Keratinocyte (primary cell): ENCODE measurements around the gene ERBB4.

Experiments
- EZH2 ChIP-seq: IDR thresholded peaks from one replicate; pipeline ENCODE4 v1.6.1; 2012; ENCODE audit warnings: inconsistent platforms, mild to moderate bottlenecking, low read length, moderate library complexity
- TF ChIP-seq, protein P1 (sequence below), 3 experiments: IDR thresholded peaks in 1 of 3; conservative IDR thresholded peaks in 1 of 3; optimal IDR thresholded peaks in 1 of 3; 2 replicates in 2 of 3; 3 replicates in 1 of 3; pipeline versions ENCODE3 to v1.5.1; 2011; ENCODE audit warnings: low read length in 3 of 3, mild to moderate bottlenecking in 3 of 3, moderate library complexity in 2 of 3, control low read depth in 1 of 3, inconsistent platforms in 1 of 3; ENCODE audit not compliant: insufficient read depth in 2 of 3; ENCODE audit errors: extremely low read depth in 1 of 3

DNA sequence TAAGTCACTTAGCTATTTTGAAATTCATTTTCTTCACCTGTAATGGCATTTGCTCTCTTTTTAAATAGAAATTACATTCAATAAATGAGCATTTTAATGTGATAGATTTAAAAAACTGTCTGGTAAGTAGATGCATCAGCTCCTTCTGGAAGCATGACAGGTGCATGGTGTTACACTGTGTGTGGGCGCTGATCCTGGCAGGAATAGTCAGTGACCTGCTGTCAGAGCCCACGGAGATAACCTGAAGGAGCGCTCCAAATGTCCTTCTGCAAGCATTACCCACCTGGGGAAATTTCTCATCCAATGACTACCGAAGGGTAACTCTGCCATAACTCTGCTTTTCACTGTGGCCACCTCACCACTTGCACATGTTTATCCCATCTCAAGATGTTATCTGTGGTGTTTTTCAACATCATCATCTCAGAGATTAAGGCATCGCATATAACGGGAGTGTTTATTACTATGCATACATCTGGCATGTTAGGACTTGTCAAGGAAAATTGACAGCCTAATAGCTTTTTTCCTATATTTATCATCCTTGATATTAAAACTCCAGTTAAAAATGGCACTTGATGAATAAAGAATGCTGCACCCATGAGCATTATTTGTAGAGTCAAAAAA, 637.3 kb downstream of the ERBB4 start:
- TF ChIP-seq, protein P1, sequence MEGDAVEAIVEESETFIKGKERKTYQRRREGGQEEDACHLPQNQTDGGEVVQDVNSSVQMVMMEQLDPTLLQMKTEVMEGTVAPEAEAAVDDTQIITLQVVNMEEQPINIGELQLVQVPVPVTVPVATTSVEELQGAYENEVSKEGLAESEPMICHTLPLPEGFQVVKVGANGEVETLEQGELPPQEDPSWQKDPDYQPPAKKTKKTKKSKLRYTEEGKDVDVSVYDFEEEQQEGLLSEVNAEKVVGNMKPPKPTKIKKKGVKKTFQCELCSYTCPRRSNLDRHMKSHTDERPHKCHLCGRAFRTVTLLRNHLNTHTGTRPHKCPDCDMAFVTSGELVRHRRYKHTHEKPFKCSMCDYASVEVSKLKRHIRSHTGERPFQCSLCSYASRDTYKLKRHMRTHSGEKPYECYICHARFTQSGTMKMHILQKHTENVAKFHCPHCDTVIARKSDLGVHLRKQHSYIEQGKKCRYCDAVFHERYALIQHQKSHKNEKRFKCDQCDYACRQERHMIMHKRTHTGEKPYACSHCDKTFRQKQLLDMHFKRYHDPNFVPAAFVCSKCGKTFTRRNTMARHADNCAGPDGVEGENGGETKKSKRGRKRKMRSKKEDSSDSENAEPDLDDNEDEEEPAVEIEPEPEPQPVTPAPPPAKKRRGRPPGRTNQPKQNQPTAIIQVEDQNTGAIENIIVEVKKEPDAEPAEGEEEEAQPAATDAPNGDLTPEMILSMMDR (optimal IDR thresholded peaks at IDR 0.05 in 1 of 3, IDR thresholded peaks at IDR 0.05 in 1 of 3, conservative IDR thresholded peaks at IDR 0.05 in 1 of 3; ENCODE audit: extremely low read depth in 1 of 3, insufficient read depth in 2 of 3, low read length in 3 of 3), result no peak
- TF ChIP-seq EZH2, result no peak
